OCI-LY7 (cell line): ENCODE data around the gene TGM3. TPM values are rescaled to one million over a fixed set of nuclear protein-coding genes. Genes with fewer than 3 reads are reported as not detected.

ENCODE experiments used
- BruUV-seq: library from RNA; stranded (reverse); fragments of 400-500 nt; replicated peaks from 2 replicates; lab custom pipeline; 2021; lab: Mats Ljungman, UMichigan
- CTCF ChIA-PET: fragments of 300-600 bp; sonication (Branson Sonifier 250); formaldehyde crosslinking; loops from one replicate; lab custom pipeline; 2022; ENCODE audit warnings: antibody characterized with exemption; ENCODE audit not compliant: unreplicated experiment; lab: Charles Lee
- POLR2A ChIA-PET: fragments of 300-600 bp; sonication (Branson Sonifier 250); formaldehyde crosslinking; loops from one replicate; lab custom pipeline; 2022; ENCODE audit warnings: antibody characterized with exemption; lab: Charles Lee
- DNase-seq: peaks from one replicate; pipeline ENCODE4 v3.0.0-alpha.2; 2015; ENCODE audit warnings: low spot score
- H2AFZ ChIP-seq: fragments of 200-600 bp; sonication (generic), shearing (Covaris generic); 2 replicates; pipeline ENCODE4 v1.6.1; 2014; ENCODE audit warnings: mild to moderate bottlenecking, antibody characterized with exemption, low read length, moderate library complexity
- H3K27ac ChIP-seq: fragments of 200-600 bp; sonication (generic); 2 replicates; pipeline ENCODE4 v1.5.1; 2014; ENCODE audit warnings: mixed run types, low read depth, mild to moderate bottlenecking, moderate library complexity, low read length, inconsistent platforms; ENCODE audit not compliant: poor library complexity, severe bottlenecking
- H3K36me3 ChIP-seq: fragments of 200-600 bp; sonication (generic); 2 replicates; pipeline ENCODE4 v1.6.1; 2014; ENCODE audit warnings: mild to moderate bottlenecking, antibody characterized with exemption, low read length, moderate library complexity, mixed read lengths; ENCODE audit not compliant: insufficient read depth
- H3K4me1 ChIP-seq: fragments of 200-600 bp; sonication (generic); 2 replicates; pipeline ENCODE4 v1.5.1; 2014; ENCODE audit warnings: mild to moderate bottlenecking, low read length; ENCODE audit not compliant: insufficient read depth, poor library complexity, severe bottlenecking
- H3K4me2 ChIP-seq: fragments of 200-600 bp; sonication (generic); 2 replicates; pipeline ENCODE4 v1.6.1; 2014; ENCODE audit warnings: mild to moderate bottlenecking, low read length
- H3K4me3 ChIP-seq: fragments of 200-600 bp; sonication (generic); 2 replicates; pipeline ENCODE4 v1.5.1; 2014; ENCODE audit warnings: mild to moderate bottlenecking, low read depth, low read length; ENCODE audit not compliant: poor library complexity, severe bottlenecking
- H3K79me2 ChIP-seq: fragments of 200-600 bp; sonication (generic); 2 replicates; pipeline ENCODE4 v1.6.1; 2016; ENCODE audit warnings: low read depth, mild to moderate bottlenecking, low read length, moderate library complexity, mixed read lengths; ENCODE audit not compliant: insufficient read depth
- H3K9me2 ChIP-seq: fragments of 200-600 bp; sonication (generic); 2 replicates; pipeline ENCODE4 v1.6.1; 2016; ENCODE audit warnings: mild to moderate bottlenecking, low read length, mixed read lengths; ENCODE audit not compliant: insufficient read depth
- H3K9me3 ChIP-seq: fragments of 200-600 bp; sonication (generic); 2 replicates; pipeline ENCODE4 v1.6.1; 2014; ENCODE audit warnings: mild to moderate bottlenecking, mixed run types, low read length, mixed read lengths
- H4K20me1 ChIP-seq: fragments of 200-600 bp; sonication (generic); 2 replicates; pipeline ENCODE4 v1.6.1; 2014; ENCODE audit warnings: mild to moderate bottlenecking, antibody characterized with exemption, low read length, moderate library complexity, mixed read lengths; ENCODE audit not compliant: insufficient read depth
- EZH2phosphoT487 ChIP-seq: fragments of 200-600 bp; sonication (generic); IDR thresholded peaks from 2 replicates; pipeline ENCODE4 v1.6.1; 2018; ENCODE audit warnings: low read depth, borderline replicate concordance, mild to moderate bottlenecking, mixed run types, antibody characterized with exemption, low read length, moderate library complexity, mixed read lengths
- intact Hi-C: fragments of 100-400 bp; cut with micrococcal nuclease; formaldehyde crosslinking; loops from one replicate; pipeline ENCODE4 v1.10.0; 2022; ENCODE audit not compliant: unreplicated experiment
- total RNA-seq, 2 experiments: library from RNA; depleted of rRNA in 1 of 2; stranded (reverse); fragments of >200 nt in 1 of 2; shearing (Covaris generic) in 1 of 2; gene quantifications; 2 replicates each; pipeline ENCODE4 v1.2.3, GENCODE V29; 2014 to 2022
- TF ChIP-seq, protein P1 (sequence below): fragments of 200-600 bp; sonication (generic); conservative IDR thresholded peaks from 2 replicates; pipeline ENCODE4 v1.5.1; 2014; ENCODE audit warnings: mild to moderate bottlenecking, antibody characterized with exemption, low read length, moderate library complexity, mixed read lengths

The TGM3 gene
- total RNA-seq, 2 experiments from 2014 or later, result not detected

- no peak for DNase-seq
- Histone ChIP-seq H3K4me3 (no peak overlapping the region), H3K36me3 (no peaks in the 10 kb centered on the region), H3K79me2 (no peaks in the 10 kb centered on the region), H3K4me2 (no peak overlapping the region), H4K20me1 (no peaks in the 10 kb centered on the region), H3K4me1 (no peaks in the 10 kb centered on the region), H3K9me2 (no peaks in the 10 kb centered on the region), H2AFZ (no peak overlapping the region), H3K27ac (no peak overlapping the region), H3K9me3 (no peaks in the 10 kb centered on the region)
- ChIA-PET CTCF (no interaction called here), POLR2A (interaction anchor here (0.6 kb wide), 1 partner anchor 329 kb away, joined by 5 read pairs; no protein-coding TSS in a partner anchor)
- no peak for TF ChIP-seq EZH2phosphoT487
- TF ChIP-seq, protein P1, sequence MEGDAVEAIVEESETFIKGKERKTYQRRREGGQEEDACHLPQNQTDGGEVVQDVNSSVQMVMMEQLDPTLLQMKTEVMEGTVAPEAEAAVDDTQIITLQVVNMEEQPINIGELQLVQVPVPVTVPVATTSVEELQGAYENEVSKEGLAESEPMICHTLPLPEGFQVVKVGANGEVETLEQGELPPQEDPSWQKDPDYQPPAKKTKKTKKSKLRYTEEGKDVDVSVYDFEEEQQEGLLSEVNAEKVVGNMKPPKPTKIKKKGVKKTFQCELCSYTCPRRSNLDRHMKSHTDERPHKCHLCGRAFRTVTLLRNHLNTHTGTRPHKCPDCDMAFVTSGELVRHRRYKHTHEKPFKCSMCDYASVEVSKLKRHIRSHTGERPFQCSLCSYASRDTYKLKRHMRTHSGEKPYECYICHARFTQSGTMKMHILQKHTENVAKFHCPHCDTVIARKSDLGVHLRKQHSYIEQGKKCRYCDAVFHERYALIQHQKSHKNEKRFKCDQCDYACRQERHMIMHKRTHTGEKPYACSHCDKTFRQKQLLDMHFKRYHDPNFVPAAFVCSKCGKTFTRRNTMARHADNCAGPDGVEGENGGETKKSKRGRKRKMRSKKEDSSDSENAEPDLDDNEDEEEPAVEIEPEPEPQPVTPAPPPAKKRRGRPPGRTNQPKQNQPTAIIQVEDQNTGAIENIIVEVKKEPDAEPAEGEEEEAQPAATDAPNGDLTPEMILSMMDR, result no peak
- intact Hi-C loops, result loop anchor here (10.0 kb wide), 1 partner anchor 97 kb away; no protein-coding TSS in a partner anchor
- BruUV-seq, result no TSS peak
Measured at GRCh38 chr20:2341336-2341735, 45.5 kb downstream of the TGM3 start.

DNA sequence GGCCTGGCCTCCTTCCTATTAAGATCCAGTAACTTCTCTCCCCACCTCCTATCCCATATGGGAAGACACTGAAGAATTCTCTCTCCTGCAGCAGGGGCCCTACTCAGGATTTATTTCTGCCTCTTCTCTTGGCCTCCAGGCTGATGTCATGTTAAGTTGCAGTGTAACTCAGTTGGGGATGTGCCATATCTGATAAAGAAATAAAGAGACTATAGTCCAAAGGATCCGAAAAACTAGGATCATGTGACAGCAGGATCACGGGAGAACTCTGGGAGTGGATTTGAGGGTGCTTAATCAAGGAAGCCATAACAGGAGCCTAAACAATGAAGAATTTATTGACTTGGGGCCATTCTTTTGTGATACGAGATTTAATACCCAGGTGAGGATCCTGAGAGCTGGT is 46.4 kb downstream of the TGM3 start:
- no peaks in the 10 kb centered on the region for H3K4me1 ChIP-seq
- no peak overlapping the region for H2AFZ ChIP-seq
- no peak overlapping the region for H3K27ac ChIP-seq
- ChIA-PET CTCF (no interaction called here), POLR2A (no interaction called here)
- intact Hi-C loops, result loop anchor here (10.0 kb wide), 1 partner anchor 97 kb away; no protein-coding TSS in a partner anchor
- H3K9me2 ChIP-seq, result no peaks in the 10 kb centered on the region
- no TSS peak for BruUV-seq
- H3K4me2 ChIP-seq, result no peak overlapping the region
- peaks cover under 1% of the 10 kb centered on the region; the same call in 1 of the 2 replicates for H3K9me3 ChIP-seq
- no peak for DNase-seq
- H4K20me1 ChIP-seq, result no peaks in the 10 kb centered on the region
- no peaks in the 10 kb centered on the region for H3K79me2 ChIP-seq
- no peak for TF ChIP-seq EZH2phosphoT487
- TF ChIP-seq, protein P1, result no peak
- H3K36me3 ChIP-seq, result no peaks in the 10 kb centered on the region
- H3K4me3 ChIP-seq, result no peak overlapping the region

GRCh38 chr20:2346188-2346587 is 50.4 kb downstream of the TGM3 start:
- Histone ChIP-seq H2AFZ (no peak overlapping the region), H3K79me2 (no peaks in the 10 kb centered on the region), H3K4me2 (no peak overlapping the region), H4K20me1 (no peaks in the 10 kb centered on the region), H3K4me1 (no peaks in the 10 kb centered on the region), H3K36me3 (no peaks in the 10 kb centered on the region), H3K27ac (no peak overlapping the region), H3K9me3 (peaks cover 5% of the 10 kb centered on the region; the same call in 1 of the 2 replicates), H3K4me3 (no peak overlapping the region), H3K9me2 (no peaks in the 10 kb centered on the region)
- no peak for TF ChIP-seq EZH2phosphoT487
- TF ChIP-seq, protein P1, result no peak
- ChIA-PET CTCF (no interaction called here), POLR2A (no interaction called here)
- intact Hi-C loops, result loop anchor here (10.0 kb wide), 1 partner anchor 101 kb away; no protein-coding TSS in a partner anchor
- no TSS peak for BruUV-seq
- DNase-seq, result no peak
